Measurements from ENCODE around the gene NCOA3.

The NCOA3 gene

GRCh38 chr20:47663354-47664067 lies 161.8 kb downstream of the NCOA3 start:
- no peak overlapping the region for H3K4me3 ChIP-seq (ENCODE audit: low read depth, low read length)

DNA sequence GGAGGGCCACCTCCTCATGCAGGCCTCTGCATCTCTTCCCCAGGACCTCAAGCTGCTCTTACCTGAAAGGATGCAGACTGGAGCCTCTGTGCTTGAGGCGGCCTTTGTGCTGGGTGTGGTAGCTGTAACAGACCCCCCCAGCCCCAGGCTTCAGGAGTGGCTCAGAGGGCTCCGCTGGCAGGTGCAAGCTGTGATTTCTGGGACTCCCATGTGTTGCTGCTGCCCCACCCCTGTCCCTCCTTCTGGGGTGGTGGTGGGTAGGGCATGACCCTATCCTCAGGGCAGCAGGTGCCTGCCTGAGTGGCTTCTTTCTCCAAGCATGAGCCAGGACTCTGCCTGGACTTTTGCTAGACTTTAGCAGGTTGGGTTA lies 162.4 kb downstream of the NCOA3 start:
- no peak overlapping the region for H3K4me3 ChIP-seq (ENCODE audit: low read depth, low read length)

GRCh38 chr20:47664744-47665143 lies 163.1 kb downstream of the NCOA3 start:
- H3K4me3 ChIP-seq (ENCODE audit: low read depth, low read length): no peak overlapping the region

- no peak overlapping the region for H3K4me3 ChIP-seq (ENCODE audit: low read depth, low read length)
Observed at GRCh38 chr20:47665221-47665991, 163.7 kb downstream of the NCOA3 start.

DNA sequence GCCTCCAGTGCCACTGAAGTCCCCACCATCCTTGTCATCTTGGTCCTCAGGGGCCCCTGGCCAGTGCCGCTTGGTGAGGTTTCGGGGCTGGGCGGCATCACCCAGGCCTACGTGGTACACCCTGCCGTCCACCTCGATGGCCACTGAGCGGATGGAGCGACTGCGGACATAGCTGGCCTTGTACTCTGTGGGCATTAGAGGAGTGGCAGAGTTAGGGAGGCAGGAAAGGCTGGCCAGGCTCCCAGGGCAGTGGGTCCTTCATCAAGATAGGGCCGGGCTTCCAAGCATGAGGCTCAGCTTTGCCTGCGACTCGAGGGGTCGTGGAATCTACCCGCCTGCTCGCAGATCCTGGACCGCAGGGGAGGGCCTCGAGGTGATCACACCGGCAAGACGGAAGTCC lies 164.6 kb downstream of the NCOA3 start:
- H3K4me3 ChIP-seq (ENCODE audit: low read depth, low read length): no peak overlapping the region

GRCh38 chr20:47667086-47667485 lies 165.4 kb downstream of the NCOA3 start:
- no peak overlapping the region for H3K4me3 ChIP-seq (ENCODE audit: low read depth, low read length)

DNA sequence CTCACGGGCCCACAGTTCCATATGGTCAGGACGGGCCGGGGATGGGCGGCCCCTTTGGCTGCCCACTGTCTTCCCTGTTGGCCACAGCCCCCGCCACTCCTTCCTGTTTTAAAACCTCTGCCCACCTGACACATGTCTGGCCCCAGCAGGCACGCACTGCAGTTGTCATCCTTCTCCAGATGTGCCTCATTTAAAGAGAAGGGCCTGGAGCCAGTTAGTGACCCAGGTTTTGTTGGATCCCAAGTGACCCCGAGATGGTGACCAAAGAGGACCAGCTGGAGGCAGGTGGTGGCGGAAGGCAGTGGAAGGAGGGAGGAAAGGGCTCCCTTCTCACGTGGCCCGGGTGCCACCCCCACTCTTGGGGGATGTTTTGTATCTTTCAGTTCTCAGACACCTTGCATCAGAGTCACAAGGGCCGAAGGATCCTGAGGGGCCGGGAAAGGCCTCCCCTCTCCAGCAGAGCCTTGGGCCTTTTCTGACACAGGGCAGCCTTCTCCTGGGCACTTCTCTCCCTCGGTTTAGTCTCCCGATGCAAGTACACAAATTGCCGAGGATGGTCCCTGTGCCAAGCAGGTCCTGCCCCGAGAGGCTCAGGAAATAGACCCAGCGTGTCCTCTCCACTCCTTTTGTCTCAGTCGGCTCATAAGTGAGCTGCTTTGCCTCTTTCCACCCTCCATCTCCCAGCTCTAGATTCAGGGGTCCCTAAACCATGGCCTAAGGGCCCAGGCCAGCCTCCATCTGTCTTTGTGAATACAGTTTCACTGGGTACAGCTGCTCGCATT lies 166.0 kb downstream of the NCOA3 start:
- no peak overlapping the region for H3K4me3 ChIP-seq (ENCODE audit: low read depth, low read length)

DNA sequence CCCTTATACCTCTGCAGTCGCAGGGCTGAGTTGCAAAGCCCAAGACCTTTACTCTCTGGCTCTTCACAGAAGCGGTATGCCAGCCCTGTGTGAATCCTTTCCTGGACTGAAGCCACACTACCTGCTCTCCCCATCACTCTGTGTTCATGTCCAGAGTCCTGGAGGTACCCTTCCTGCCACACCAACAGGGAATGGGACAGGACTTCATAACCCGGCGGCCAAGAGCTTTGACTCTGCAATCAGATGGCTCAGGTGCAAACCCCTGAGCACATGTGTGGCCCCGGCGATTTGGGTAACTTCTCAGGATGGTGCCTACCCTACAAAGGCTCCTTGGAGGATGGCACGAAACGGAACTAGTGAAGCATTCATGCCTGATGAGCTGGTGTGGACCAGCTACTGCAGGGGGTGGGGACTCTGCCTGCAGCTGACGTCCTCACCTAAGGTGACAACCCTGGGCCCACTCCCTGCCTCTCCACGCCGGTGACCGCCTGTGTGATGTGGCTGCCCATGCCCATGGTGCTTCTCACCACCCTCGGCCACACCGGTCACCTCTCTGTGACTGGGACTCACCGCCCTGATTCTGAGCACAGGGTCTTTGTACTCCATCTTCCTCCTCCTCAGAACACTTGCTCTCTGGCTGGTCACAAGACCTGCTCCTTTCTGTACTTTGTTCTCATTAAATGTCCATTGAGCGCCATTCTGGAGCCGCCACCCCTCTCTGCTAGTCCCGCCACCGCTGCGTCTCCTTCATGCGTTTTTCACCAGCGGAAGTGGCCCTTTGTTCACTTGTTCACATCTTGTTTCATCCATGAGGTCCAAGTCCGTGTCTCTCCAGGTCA lies 166.8 kb downstream of the NCOA3 start:
- no peak overlapping the region for H3K4me3 ChIP-seq (ENCODE audit: low read depth, low read length)

DNA sequence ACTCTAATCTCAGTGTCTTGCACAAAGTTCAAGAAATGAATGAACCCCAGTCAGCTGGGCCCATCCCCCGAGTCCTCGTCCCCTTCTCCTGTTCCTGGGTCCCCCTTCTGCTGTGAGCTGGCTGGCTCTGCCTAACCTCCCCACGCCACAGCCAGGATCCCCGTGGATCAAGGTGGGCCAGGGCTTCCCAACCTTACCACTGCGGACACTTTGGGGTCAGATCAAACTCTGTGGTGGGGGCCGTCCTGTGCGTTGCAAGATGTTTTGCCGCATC lies 167.4 kb downstream of the NCOA3 start:
- H3K4me3 ChIP-seq (ENCODE audit: low read depth, low read length): no peak overlapping the region

- no peak overlapping the region for H3K4me3 ChIP-seq (ENCODE audit: low read depth, low read length)
Observed at GRCh38 chr20:47669489-47669888, 167.8 kb downstream of the NCOA3 start.

- H3K4me3 ChIP-seq (ENCODE audit: low read depth, low read length): no peak overlapping the region
Observed at GRCh38 chr20:47669927-47670890, 168.5 kb downstream of the NCOA3 start.

DNA sequence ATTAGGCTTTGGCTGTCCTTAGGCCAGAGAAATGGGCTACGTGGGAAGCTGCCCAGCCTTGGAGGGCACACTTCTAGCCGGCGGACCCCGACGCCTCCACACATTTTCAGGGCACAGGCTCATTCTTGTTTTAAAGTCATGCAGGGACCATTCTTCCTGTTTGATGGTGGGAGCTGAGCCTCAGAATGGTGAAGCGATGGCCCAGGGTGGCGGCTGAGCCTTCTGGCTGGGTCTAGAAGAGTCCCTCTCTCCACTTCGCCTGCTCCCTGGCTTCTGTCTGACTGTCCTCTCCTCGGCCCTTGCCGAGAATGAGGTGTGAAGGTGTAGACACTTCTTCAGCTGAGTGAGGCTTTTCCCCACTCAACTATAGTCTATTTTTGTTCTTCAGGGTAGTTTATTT lies 169.2 kb downstream of the NCOA3 start:
- H3K4me3 ChIP-seq (ENCODE audit: low read depth, low read length): no peak overlapping the region

- no peak overlapping the region for H3K4me3 ChIP-seq (ENCODE audit: low read depth, low read length)
Observed at GRCh38 chr20:47672166-47672565, 170.5 kb downstream of the NCOA3 start.

GRCh38 chr20:47672886-47673670 lies 171.4 kb downstream of the NCOA3 start:
- no peak overlapping the region for H3K4me3 ChIP-seq (ENCODE audit: low read depth, low read length)

- no peak overlapping the region for H3K4me3 ChIP-seq (ENCODE audit: low read depth, low read length)
Observed at GRCh38 chr20:47673671-47673955, 171.9 kb downstream of the NCOA3 start.

DNA sequence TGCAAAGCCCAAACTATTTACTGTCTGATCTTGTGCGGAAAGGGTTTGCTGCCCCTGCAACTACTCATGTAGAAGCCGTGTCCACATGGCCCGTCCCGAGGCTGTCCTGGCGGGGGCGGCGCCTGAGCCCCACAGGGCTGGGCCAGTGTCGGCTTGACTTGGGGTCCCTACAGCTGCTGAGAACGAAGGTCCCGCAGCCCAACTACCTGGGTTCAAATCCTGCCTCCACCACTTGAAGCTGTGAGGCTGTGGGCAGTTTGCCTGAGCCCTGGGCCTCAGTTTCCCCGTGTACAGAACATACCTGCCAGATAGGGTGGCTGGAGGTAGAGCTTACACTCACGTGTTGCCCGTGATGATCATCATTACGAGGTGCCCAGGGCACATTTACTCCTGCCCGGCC lies 172.5 kb downstream of the NCOA3 start:
- no peak overlapping the region for H3K4me3 ChIP-seq (ENCODE audit: low read depth, low read length)

DNA sequence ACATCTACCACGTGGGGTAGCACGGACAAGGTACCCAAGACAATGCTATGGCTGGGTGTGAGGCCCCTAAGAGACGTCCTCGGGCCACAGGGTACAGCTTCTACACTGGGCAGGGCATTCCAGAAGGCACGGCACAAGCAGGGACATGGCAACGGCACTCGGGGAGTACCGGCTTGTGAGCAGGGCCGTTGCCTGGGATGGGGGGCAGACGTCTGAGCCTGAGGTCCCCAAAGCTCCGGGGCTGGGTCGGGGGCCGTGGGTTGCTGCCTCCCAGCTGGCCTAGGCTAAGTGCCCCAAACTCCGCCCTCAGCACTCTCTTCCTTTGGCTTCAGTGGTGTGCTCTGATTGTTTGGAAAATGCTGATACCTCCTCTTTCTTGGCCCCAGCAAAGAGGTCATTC lies 173.0 kb downstream of the NCOA3 start:
- no peak overlapping the region for H3K4me3 ChIP-seq (ENCODE audit: low read depth, low read length)

- no peak overlapping the region for H3K4me3 ChIP-seq (ENCODE audit: low read depth, low read length)
Observed at GRCh38 chr20:47675190-47676142, 173.8 kb downstream of the NCOA3 start.
